ENCODE data around the gene PPT2. TPM values are rescaled to one million over a fixed set of nuclear protein-coding genes. Genes with fewer than 3 reads are reported as not detected.

The PPT2 gene
- total RNA-seq, 1 donor from 2014 or later = 39.4 TPM

DNA sequence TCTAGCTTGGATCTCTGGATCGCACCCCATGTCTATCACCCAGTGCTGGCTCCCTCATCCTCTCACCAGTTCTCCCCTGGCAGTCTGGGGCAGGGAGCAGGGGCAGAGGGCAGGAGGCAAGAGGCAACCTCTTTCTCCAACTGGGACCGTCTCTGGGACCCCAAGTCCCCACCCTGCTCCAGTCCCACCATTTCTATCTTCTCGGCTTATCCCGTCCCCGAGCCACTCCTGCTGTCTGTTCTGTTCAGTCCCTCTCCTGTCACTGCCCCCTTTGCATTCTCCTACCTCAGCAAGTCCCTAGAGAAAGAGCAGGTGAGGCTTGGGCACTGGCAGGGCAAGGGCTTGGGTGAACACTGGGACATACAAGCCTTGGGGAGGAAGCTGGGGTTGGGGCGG, 44.2 kb upstream of the PPT2 start:
- TF ChIP-seq, protein P1, sequence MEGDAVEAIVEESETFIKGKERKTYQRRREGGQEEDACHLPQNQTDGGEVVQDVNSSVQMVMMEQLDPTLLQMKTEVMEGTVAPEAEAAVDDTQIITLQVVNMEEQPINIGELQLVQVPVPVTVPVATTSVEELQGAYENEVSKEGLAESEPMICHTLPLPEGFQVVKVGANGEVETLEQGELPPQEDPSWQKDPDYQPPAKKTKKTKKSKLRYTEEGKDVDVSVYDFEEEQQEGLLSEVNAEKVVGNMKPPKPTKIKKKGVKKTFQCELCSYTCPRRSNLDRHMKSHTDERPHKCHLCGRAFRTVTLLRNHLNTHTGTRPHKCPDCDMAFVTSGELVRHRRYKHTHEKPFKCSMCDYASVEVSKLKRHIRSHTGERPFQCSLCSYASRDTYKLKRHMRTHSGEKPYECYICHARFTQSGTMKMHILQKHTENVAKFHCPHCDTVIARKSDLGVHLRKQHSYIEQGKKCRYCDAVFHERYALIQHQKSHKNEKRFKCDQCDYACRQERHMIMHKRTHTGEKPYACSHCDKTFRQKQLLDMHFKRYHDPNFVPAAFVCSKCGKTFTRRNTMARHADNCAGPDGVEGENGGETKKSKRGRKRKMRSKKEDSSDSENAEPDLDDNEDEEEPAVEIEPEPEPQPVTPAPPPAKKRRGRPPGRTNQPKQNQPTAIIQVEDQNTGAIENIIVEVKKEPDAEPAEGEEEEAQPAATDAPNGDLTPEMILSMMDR (conservative IDR thresholded peaks at IDR 0.05; ENCODE audit: low read depth, low read length) = no peak
- H3K4me3 ChIP-seq (ENCODE audit: low read depth, low read length) = no peak overlapping the region
- no peak for DNase-seq (ENCODE audit: low read depth)

DNA sequence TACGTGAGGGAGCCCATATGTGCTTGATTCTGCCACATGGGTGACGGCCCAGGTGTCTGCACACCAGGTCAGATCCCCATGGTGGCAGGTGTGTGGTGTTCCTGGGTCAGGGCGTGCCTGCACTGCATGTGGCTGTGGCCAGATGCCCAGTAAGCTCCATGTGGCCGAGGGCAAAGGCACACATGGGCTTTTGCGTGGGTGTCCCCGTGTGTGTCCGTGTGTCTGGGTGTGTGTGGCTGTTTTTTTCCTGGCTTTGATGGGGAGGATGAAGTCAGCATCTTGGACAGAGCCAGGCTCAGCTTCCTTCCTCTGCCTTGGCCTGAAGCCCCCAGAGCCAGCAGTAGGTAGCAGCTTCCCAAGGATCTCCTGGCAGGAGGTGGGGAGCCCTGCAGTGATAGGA, 43.3 kb upstream of the PPT2 start:
- TF ChIP-seq, protein P1 (conservative IDR thresholded peaks at IDR 0.05; ENCODE audit: low read depth, low read length) = no peak
- DNase-seq (ENCODE audit: low read depth) = no peak
- no peak overlapping the region for H3K4me3 ChIP-seq (ENCODE audit: low read depth, low read length)

DNA sequence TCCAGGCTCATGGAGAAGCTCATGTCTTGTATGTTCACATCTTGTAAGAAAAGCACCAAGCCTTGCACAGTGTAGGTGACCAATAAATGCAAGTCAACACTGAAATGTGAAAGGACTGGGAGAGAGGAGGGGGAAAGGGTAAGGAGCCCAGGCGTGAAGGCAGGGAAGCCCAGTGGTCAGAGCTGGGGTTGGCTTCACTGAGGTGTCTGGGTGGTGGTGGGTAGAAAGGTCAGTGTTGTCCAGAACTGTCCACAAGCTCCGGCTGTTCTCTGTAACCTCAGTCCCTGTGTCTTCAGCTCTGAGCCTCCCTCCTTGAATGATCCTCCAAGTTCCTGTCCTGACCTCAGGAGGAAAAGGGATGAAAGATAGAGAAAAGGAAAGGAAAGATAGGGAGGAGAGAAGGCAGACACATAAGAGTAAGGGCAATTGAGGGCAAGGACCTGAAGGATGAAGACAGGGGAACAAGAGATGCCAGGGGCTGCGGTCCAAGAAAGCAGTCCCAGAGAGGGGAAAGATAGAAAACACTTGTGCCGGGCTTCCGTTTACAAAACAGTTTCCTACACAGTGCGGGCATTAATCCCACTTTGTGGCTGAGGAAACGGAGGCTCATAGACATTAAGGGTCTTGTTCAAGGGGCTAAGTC, 42.4 kb upstream of the PPT2 start:
- no peak for DNase-seq (ENCODE audit: low read depth)
- no peak overlapping the region for H3K4me3 ChIP-seq (ENCODE audit: low read depth, low read length)
- TF ChIP-seq, protein P1 (conservative IDR thresholded peaks at IDR 0.05; ENCODE audit: low read depth, low read length) = no peak

DNA sequence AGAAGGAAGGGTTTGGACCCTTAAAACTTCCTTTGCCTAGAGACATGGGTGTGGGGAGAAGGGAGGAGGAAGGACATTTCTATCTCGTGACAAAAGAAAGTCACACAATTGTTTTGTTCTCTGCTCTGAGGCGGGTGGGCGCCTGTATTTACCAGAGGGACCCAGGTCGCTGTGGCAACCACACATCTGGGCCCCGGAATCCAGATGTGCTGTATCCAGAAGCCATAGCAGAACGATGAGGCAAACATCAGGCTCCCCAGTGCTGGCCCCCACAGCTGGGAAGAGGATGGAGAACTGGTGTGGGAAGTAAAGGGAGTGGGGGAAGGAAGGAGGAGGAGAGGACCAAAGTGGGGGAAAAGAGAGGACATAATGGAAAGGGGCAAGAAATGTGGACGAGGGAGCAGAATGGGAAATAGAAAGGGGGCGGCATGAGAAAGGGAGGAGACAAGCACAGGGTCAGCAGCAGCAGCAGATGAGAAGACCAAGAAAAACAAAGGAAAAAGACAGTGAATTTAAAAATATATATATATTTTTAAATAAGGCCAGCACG, 41.4 kb upstream of the PPT2 start:
- DNase-seq (ENCODE audit: low read depth) = no peak
- H3K4me3 ChIP-seq (ENCODE audit: low read depth, low read length) = no peak overlapping the region
- TF ChIP-seq, protein P1 (conservative IDR thresholded peaks at IDR 0.05; ENCODE audit: low read depth, low read length) = no peak

DNA sequence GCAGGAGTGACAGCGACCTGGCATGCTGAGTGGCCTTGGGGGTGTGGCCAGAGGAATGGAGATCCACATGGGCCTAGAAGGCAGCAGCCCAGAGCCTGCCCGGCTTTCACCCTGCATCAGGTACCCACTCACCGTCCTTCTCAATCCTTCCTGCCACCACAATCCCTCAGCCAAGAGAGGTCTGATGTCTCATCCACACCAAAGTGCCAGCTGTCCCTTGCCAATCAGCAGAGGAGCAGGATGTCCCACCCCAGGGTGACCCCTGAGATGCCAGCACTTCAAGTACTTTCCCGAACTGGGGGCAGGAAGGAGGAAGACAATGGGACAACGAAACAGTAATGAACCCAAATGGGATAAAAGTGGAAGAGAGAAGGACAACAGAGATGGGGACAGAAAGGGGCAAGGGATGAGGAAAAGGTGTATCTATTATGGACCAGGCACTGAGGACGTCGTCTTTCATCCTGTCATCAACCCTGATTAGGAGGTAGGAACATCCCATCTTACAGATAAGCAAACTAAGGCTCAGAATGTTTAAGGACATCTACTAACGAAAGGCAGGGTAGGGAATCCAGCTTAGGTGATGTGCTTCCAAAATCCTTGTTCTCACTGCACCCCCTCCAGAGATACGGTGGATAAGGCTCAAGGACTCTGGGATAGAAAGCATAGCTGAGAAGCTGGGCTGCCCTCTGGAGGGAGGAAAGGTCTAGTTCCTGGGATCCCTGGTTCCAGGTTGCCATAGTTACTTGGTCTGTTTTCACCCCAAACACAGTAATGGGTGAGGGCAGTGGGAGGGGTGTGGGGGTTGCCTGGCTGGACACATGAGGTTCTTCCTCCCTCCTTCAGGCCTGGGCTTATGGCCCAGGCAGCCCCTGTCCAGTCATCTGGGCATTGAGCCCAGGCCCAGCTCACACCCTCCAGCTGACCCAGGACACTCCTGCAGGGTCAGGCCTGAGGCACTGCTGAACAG, 40.3 kb upstream of the PPT2 start:
- TF ChIP-seq, protein P1 (conservative IDR thresholded peaks at IDR 0.05; ENCODE audit: low read depth, low read length) = peak; percentile 64
- peak; percentile 63 for DNase-seq (ENCODE audit: low read depth)
- no peak overlapping the region for H3K4me3 ChIP-seq (ENCODE audit: low read depth, low read length)

DNA sequence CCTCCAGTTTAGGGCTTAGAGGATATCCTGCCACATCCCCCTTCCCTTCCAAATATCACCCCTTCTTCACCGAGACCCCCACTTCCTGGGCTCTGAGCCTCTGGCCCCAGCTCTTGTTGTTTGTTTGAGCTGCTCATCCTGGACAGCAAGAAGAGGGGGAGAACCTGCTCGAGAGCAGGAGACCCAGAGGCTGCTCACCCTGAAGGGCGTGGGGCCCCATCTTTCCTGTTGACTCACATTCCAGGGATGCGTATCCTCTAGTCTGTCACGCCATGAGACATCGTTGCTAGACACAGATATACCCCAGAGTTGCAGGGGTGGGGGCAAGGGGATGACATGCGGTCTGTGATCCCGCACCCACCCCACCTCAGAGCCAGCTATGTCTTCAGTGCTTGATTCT, 39.1 kb upstream of the PPT2 start:
- no peak for DNase-seq (ENCODE audit: low read depth)
- no peak overlapping the region for H3K4me3 ChIP-seq (ENCODE audit: low read depth, low read length)
- TF ChIP-seq, protein P1 (conservative IDR thresholded peaks at IDR 0.05; ENCODE audit: low read depth, low read length) = no peak

Data from epithelial cell of proximal tubule (primary cell).